T-cell (primary cell): Measurements from ENCODE around the gene BBLN. TPM values are rescaled to one million over a fixed set of nuclear protein-coding genes. Genes with fewer than 3 reads are reported as not detected.

Experiments used
- ATAC-seq, 4 experiments: fragments of 200-7000 bp in 3 of 4; fragments of 150-1000 bp in 1 of 4; cut with Tn5 transposase; replicated peaks in 1 of 4; 1 replicate in 3 of 4; 2 replicates in 1 of 4; pipeline ENCODE4 v1.10.0; 2021; ENCODE audit warnings: moderate library complexity in 3 of 4, mild to moderate bottlenecking in 2 of 4, moderate number of reproducible peaks in 1 of 4
- CTCF ChIA-PET, 2 donors: fragments of 300-600 bp; sonication (Branson Sonifier 250); formaldehyde crosslinking; loops; one replicate each; lab custom pipeline; 2022; ENCODE audit warnings: antibody characterized with exemption in 2 of 2; lab: Charles Lee
- POLR2A ChIA-PET, 2 donors: fragments of 300-600 bp; sonication (Branson Sonifier 250); formaldehyde crosslinking; loops; one replicate each; lab custom pipeline; 2022; ENCODE audit warnings: antibody characterized with exemption in 2 of 2; lab: Charles Lee
- DNase-seq, 35 experiments: peaks; one replicate each; pipeline versions ENCODE4 v3.0.0 to v3.0.0-alpha.2; 2013 to 2023
- H3K27ac ChIP-seq: one replicate; pipeline ENCODE4 v1.5.1; 2013; ENCODE audit warnings: low read length
- H3K27me3 ChIP-seq, 2 experiments: replicated peaks in 1 of 2; 1 replicate in 1 of 2; 2 replicates in 1 of 2; pipeline versions ENCODE4 v1.6.1 to v1.7.0; 2013; ENCODE audit warnings: low read length in 1 of 2, mixed read lengths in 1 of 2; ENCODE audit not compliant: control insufficient read depth in 2 of 2, insufficient read depth in 2 of 2; ENCODE audit errors: extremely low read depth in 1 of 2
- H3K36me3 ChIP-seq, 2 donors: 1 replicate in 1 of 2; 2 replicates in 1 of 2; pipeline versions ENCODE4 v1.6.1 to v1.7.0; 2013; ENCODE audit warnings: low read length in 1 of 2; ENCODE audit not compliant: control insufficient read depth in 2 of 2, insufficient read depth in 1 of 2; ENCODE audit errors: extremely low read depth in 1 of 2
- H3K4me1 ChIP-seq, 2 experiments: 1 replicate in 1 of 2; 2 replicates in 1 of 2; pipeline versions ENCODE4 v1.6.1 to v1.7.0; 2013; ENCODE audit warnings: low read length in 2 of 2, mixed read lengths in 1 of 2; ENCODE audit not compliant: insufficient read depth in 2 of 2, control insufficient read depth in 1 of 2; ENCODE audit errors: extremely low read depth in 1 of 2
- H3K4me3 ChIP-seq, 2 donors: 1 replicate in 1 of 2; 2 replicates in 1 of 2; pipeline versions ENCODE4 v1.5.1 to v1.7.0; 2013; ENCODE audit warnings: mild to moderate bottlenecking in 2 of 2, low read length in 1 of 2, moderate library complexity in 1 of 2; ENCODE audit not compliant: control insufficient read depth in 1 of 2; ENCODE audit errors: extremely low read depth in 1 of 2
- H3K9me3 ChIP-seq: 2 replicates; pipeline ENCODE4 v1.7.0; 2013
- H3K27ac Mint-ChIP-seq, 2 donors: one replicate each; pipeline ENCODE4 v1.8.0; 2020 to 2021; ENCODE audit warnings: mild to moderate bottlenecking in 2 of 2, mixed read lengths in 2 of 2
- H3K27me3 Mint-ChIP-seq, 2 donors: one replicate each; pipeline ENCODE4 v1.8.0; 2021 to 2022; ENCODE audit warnings: mixed read lengths in 2 of 2
- H3K36me3 Mint-ChIP-seq: one replicate; pipeline ENCODE4 v1.8.0; 2021; ENCODE audit warnings: mixed read lengths
- H3K4me1 Mint-ChIP-seq, 3 donors: one replicate each; pipeline ENCODE4 v1.8.0; 2020 to 2022; ENCODE audit warnings: mixed read lengths in 3 of 3, mild to moderate bottlenecking in 1 of 3
- H3K4me3 Mint-ChIP-seq, 3 donors: one replicate each; pipeline ENCODE4 v1.8.0; 2020 to 2022; ENCODE audit warnings: mild to moderate bottlenecking in 3 of 3, mixed read lengths in 3 of 3, moderate library complexity in 3 of 3
- H3K9me3 Mint-ChIP-seq, 3 donors: one replicate each; pipeline ENCODE4 v1.8.0; 2020 to 2022; ENCODE audit warnings: mixed read lengths in 3 of 3
- WGBS: methylation state at CpG from one replicate; pipeline ENCODE4 v1.1.5; 2013; ENCODE audit warnings: missing lambda C conversion rate; ENCODE audit not compliant: insufficient coverage; 5-methylcytosine and 5-hydroxymethylcytosine counted together
- total RNA-seq, 35 experiments: library from RNA in 6 of 35; stranded (reverse) in 6 of 35; fragments of 120-200 nt in 1 of 35; gene quantifications; one replicate each; pipeline versions ENCODE4 v1.2.1 to v1.2.4 and lab custom pipeline; 2013 to 2026

Gene BBLN
- total RNA-seq, 5 donors from 2014 or later (not counting 1 experiment from before 2014, with no cell fraction given) = 50.0 to 85.9 (median 81.4) TPM

- no peak for DNase-seq
- peaks cover 0 to 13% of the 10 kb centered on the region in 2 experiments for H3K27me3 ChIP-seq
- no peak overlapping the region for H3K4me3 ChIP-seq
- H3K27ac ChIP-seq = no peak overlapping the region
- Mint-ChIP-seq H3K4me1 (peaks cover 0 to 11% (median 4%) of the 10 kb centered on the region in 3 donors), H3K27ac (no peak overlapping the region), H3K9me3 (no peaks in the 10 kb centered on the region), H3K36me3 (no peaks in the 10 kb centered on the region), H3K4me3 (no peak overlapping the region), H3K27me3 (no peaks in the 10 kb centered on the region)
- no peaks in the 10 kb centered on the region for H3K36me3 ChIP-seq
- ChIA-PET POLR2A (no interaction called here), CTCF (interaction anchor here in 1 of 2 donors (0.7 kb wide), 1 partner anchor 1486 kb away, joined by 5 read pairs; no protein-coding TSS in a partner anchor)
- ATAC-seq = no peak
- no peaks in the 10 kb centered on the region for H3K9me3 ChIP-seq
- 81% methylated on average over 4 of the region's 13 CpGs for WGBS
- peaks cover 0 to 5% of the 10 kb centered on the region in 2 experiments for H3K4me1 ChIP-seq
Observed at GRCh38 chr9:128153947-128154695, 5.9 kb upstream of the BBLN start.

GRCh38 chr9:128155736-128156500, 4.1 kb upstream of the BBLN start:
- H3K4me3 Mint-ChIP-seq = no peak overlapping the region
- CTCF ChIA-PET = no interaction called here
- Histone ChIP-seq H3K9me3 (no peaks in the 10 kb centered on the region), H3K36me3 (no peaks in the 10 kb centered on the region), H3K27me3 (peaks cover 0 to 4% of the 10 kb centered on the region in 2 experiments), H3K4me1 (peaks cover 2 to 16% of the 10 kb centered on the region in 2 experiments), H3K4me3 (no peak overlapping the region), H3K27ac (no peak overlapping the region)
- H3K27ac Mint-ChIP-seq = peak overlapping the region in 1 of 2 donors; percentile 60
- DNase-seq (no peak), ATAC-seq (no peak)
- H3K4me1 Mint-ChIP-seq = peaks cover 6 to 11% (median 8%) of the 10 kb centered on the region in 3 donors
- WGBS = 89% methylated on average over 4 of the region's 7 CpGs
- no peaks in the 10 kb centered on the region for H3K9me3 Mint-ChIP-seq
- H3K36me3 Mint-ChIP-seq = no peaks in the 10 kb centered on the region
- POLR2A ChIA-PET = no interaction called here
- H3K27me3 Mint-ChIP-seq = no peaks in the 10 kb centered on the region

- Histone ChIP-seq H3K27ac (peak overlapping the region; percentile 81), H3K9me3 (no peaks in the 10 kb centered on the region), H3K36me3 (peaks cover under 1 to 16% of the 10 kb centered on the region in 2 donors), H3K4me3 (peak overlapping the region; percentile 54 to 74), H3K4me1 (peaks cover 2 to 21% of the 10 kb centered on the region in 2 experiments), H3K27me3 (no peaks in the 10 kb centered on the region)
- ATAC-seq (peak; percentile 39 to 60 (median 56)), DNase-seq (peak in 34 of 35 experiments; percentile 30 to 81 (median 50))
- peak overlapping the region; percentile 76 to 86 (median 85) for H3K4me3 Mint-ChIP-seq
- H3K36me3 Mint-ChIP-seq = peaks cover 11% of the 10 kb centered on the region
- H3K9me3 Mint-ChIP-seq = no peaks in the 10 kb centered on the region
- ChIA-PET CTCF (interaction anchor here in 1 of 2 donors (1.5 to 1.7 kb wide), 2 partner anchors 31 to 32 kb away, joined by 6 to 8 read pairs; partner anchors contain the start of genes CIZ1 and PTGES2), POLR2A (interaction anchor here (0.6 to 0.8 kb wide), 5 partner anchors 28 to 539 kb away, joined by 3 to 6 read pairs (median 3); no protein-coding TSS in a partner anchor)
- no peaks in the 10 kb centered on the region for H3K27me3 Mint-ChIP-seq
- peaks cover 23 to 25% (median 24%) of the 10 kb centered on the region in 3 donors for H3K4me1 Mint-ChIP-seq
- peak overlapping the region; percentile 93 to 94 for H3K27ac Mint-ChIP-seq
- WGBS = 24% methylated on average over 7 of the region's 11 CpGs
Observed at GRCh38 chr9:128159522-128159783, 612 bp upstream of the BBLN start.

GRCh38 chr9:128160603-128160987, 530 bp downstream of the BBLN start:
- ATAC-seq (peak in 2 of 4 experiments; percentile 16 to 21), DNase-seq (peak in 22 of 35 experiments; percentile 4 to 53 (median 20))
- Mint-ChIP-seq H3K4me3 (peak overlapping the region; percentile 76 to 86 (median 85)), H3K27me3 (no peaks in the 10 kb centered on the region), H3K9me3 (no peaks in the 10 kb centered on the region), H3K36me3 (peaks cover 13% of the 10 kb centered on the region), H3K27ac (peak overlapping the region; percentile 36 to 66), H3K4me1 (peaks cover 23 to 25% (median 24%) of the 10 kb centered on the region in 3 donors)
- peak overlapping the region; percentile 58 to 74 for H3K4me3 ChIP-seq
- H3K36me3 ChIP-seq = peaks cover 7 to 19% of the 10 kb centered on the region in 2 donors
- H3K27ac ChIP-seq = peak overlapping the region; percentile 54
- peaks cover 2 to 21% of the 10 kb centered on the region in 2 experiments for H3K4me1 ChIP-seq
- no peaks in the 10 kb centered on the region for H3K27me3 ChIP-seq
- ChIA-PET POLR2A (interaction anchor here in 1 of 2 donors (0.8 kb wide), 1 partner anchor 709 kb away, joined by 3 read pairs; the partner anchor contains the start of genes LRSAM1 and RPL12), CTCF (interaction anchor here in 1 of 2 donors (0.5 to 1.7 kb wide), 7 partner anchors 29 to 721 kb away, joined by 3 to 8 read pairs (median 4); partner anchors contain the start of genes CIZ1 and PTGES2)
- H3K9me3 ChIP-seq = no peaks in the 10 kb centered on the region
- 0% methylated on average over 17 of the region's 23 CpGs for WGBS

GRCh38 chr9:128161215-128161902, 1.3 kb downstream of the BBLN start:
- DNase-seq (no peak), ATAC-seq (no peak)
- no peaks in the 10 kb centered on the region for H3K9me3 ChIP-seq
- H3K27me3 Mint-ChIP-seq = no peaks in the 10 kb centered on the region
- no peak overlapping the region for H3K27ac ChIP-seq
- CTCF ChIA-PET = interaction anchor here in 1 of 2 donors (0.6 kb wide), 3 partner anchors 48 to 722 kb away, joined by 3 read pairs; no protein-coding TSS in a partner anchor
- peak overlapping the region; percentile 36 to 66 for H3K27ac Mint-ChIP-seq
- peak overlapping the region; percentile 76 to 86 (median 85) for H3K4me3 Mint-ChIP-seq
- 93% methylated on average over 10 of the region's 13 CpGs for WGBS
- no peaks in the 10 kb centered on the region for H3K27me3 ChIP-seq
- no peaks in the 10 kb centered on the region for H3K9me3 Mint-ChIP-seq
- H3K4me1 ChIP-seq = peaks cover 2 to 21% of the 10 kb centered on the region in 2 experiments
- H3K4me1 Mint-ChIP-seq = peaks cover 23 to 25% (median 24%) of the 10 kb centered on the region in 3 donors
- peaks cover 7 to 25% of the 10 kb centered on the region in 2 donors for H3K36me3 ChIP-seq
- no peak overlapping the region for H3K4me3 ChIP-seq
- POLR2A ChIA-PET = interaction anchor here in 1 of 2 donors (0.7 kb wide), 1 partner anchor 68 kb away, joined by 5 read pairs; no protein-coding TSS in a partner anchor
- peaks cover 13% of the 10 kb centered on the region for H3K36me3 Mint-ChIP-seq
